ENCODE measurements around the gene SHANK3.

DNA sequence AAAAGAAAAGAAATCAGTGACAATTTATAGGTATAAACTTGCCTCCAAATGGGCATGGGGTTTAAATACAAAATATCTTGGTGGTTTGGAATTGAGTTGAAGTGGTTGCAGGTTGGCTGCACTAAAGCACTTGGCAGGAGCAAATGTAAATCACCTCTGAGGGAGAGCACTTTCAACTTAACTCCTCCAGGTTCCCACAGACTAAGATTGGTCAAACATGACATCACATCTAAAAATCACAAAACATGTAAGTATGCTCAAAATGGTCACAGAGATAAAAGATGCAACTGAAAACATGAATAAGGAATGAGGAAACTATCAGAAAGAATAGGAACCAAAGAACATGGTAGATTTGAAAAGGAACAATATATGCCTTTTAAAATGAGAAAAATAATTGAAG is 12.3 kb upstream of the SHANK3 start:
- TF ChIP-seq, protein P1, sequence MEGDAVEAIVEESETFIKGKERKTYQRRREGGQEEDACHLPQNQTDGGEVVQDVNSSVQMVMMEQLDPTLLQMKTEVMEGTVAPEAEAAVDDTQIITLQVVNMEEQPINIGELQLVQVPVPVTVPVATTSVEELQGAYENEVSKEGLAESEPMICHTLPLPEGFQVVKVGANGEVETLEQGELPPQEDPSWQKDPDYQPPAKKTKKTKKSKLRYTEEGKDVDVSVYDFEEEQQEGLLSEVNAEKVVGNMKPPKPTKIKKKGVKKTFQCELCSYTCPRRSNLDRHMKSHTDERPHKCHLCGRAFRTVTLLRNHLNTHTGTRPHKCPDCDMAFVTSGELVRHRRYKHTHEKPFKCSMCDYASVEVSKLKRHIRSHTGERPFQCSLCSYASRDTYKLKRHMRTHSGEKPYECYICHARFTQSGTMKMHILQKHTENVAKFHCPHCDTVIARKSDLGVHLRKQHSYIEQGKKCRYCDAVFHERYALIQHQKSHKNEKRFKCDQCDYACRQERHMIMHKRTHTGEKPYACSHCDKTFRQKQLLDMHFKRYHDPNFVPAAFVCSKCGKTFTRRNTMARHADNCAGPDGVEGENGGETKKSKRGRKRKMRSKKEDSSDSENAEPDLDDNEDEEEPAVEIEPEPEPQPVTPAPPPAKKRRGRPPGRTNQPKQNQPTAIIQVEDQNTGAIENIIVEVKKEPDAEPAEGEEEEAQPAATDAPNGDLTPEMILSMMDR (IDR thresholded peaks at IDR 0.05; ENCODE audit: low read depth, low read length), result no peak
- TF ChIP-seq MYC (IDR thresholded peaks at IDR 0.05; ENCODE audit: low read depth, low read length) (no peak), POLR2A (IDR thresholded peaks at IDR 0.05; ENCODE audit: extremely low read depth, insufficient read length) (no peak)
- TF ChIP-seq, protein P2, sequence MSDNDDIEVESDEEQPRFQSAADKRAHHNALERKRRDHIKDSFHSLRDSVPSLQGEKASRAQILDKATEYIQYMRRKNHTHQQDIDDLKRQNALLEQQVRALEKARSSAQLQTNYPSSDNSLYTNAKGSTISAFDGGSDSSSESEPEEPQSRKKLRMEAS (IDR thresholded peaks at IDR 0.05; ENCODE audit: low read depth, low read length), result no peak

All from NB4 (cell line).